Adipocyte (in vitro differentiated cells): ENCODE measurements around the gene MLLT1.

Experiments used
- DNase-seq: peaks from one replicate; pipeline ENCODE4 v3.0.0-alpha.2; 2015; ENCODE audit warnings: low read depth
- H3K27me3 ChIP-seq: replicated peaks from 2 replicates; pipeline ENCODE4 v1.7.0; 2013; ENCODE audit warnings: mild to moderate bottlenecking, low read length, moderate library complexity; ENCODE audit not compliant: control insufficient read depth, insufficient read depth
- H3K36me3 ChIP-seq: 2 replicates; pipeline ENCODE4 v1.7.0; 2013; ENCODE audit warnings: low read length, mild to moderate bottlenecking, moderate library complexity; ENCODE audit not compliant: control insufficient read depth, insufficient read depth, severe bottlenecking
- H3K4me1 ChIP-seq: 2 replicates; pipeline ENCODE4 v1.7.0; 2013; ENCODE audit warnings: mild to moderate bottlenecking, low read length, moderate library complexity; ENCODE audit not compliant: control insufficient read depth, insufficient read depth
- H3K4me3 ChIP-seq: 2 replicates; pipeline ENCODE4 v1.7.0; 2013; ENCODE audit warnings: mild to moderate bottlenecking, low read length, moderate library complexity
- H3K9ac ChIP-seq: 2 replicates; pipeline ENCODE4 v1.7.0; 2013; ENCODE audit warnings: mild to moderate bottlenecking, low read length, moderate library complexity
- H3K9me3 ChIP-seq: 2 replicates; pipeline ENCODE4 v1.7.0; 2013; ENCODE audit warnings: mild to moderate bottlenecking, low read length, moderate library complexity; ENCODE audit not compliant: control insufficient read depth

MLLT1 gene

DNA sequence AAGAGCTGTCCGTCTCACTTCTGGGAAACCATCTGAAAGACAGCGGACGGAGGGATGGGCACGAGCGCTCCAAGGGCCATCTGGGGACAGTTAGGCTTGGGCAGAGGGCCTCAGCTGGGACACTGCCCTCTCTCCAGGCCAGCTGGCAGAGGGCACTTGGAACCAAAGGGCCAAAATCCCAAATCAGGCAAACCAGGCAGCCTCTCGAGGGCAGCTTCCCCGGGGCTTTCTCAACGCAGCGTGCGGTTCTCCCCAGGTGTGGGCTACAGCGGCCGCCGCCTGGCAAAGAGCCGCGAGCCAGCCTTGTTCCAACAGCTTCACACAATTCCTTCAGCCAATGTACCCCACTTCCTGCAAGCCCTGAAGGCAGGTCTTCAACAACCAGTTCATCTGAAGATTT, 5.0 kb downstream of the MLLT1 start:
- Histone ChIP-seq H3K36me3 (peaks cover 9% of the 10 kb centered on the region), H3K4me3 (peak overlapping the region; percentile 51), H3K9ac (peak overlapping the region; percentile 74), H3K27me3 (no peaks in the 10 kb centered on the region), H3K9me3 (no peaks in the 10 kb centered on the region), H3K4me1 (peaks cover 88% of the 10 kb centered on the region)
- DNase-seq, result no peak

DNA sequence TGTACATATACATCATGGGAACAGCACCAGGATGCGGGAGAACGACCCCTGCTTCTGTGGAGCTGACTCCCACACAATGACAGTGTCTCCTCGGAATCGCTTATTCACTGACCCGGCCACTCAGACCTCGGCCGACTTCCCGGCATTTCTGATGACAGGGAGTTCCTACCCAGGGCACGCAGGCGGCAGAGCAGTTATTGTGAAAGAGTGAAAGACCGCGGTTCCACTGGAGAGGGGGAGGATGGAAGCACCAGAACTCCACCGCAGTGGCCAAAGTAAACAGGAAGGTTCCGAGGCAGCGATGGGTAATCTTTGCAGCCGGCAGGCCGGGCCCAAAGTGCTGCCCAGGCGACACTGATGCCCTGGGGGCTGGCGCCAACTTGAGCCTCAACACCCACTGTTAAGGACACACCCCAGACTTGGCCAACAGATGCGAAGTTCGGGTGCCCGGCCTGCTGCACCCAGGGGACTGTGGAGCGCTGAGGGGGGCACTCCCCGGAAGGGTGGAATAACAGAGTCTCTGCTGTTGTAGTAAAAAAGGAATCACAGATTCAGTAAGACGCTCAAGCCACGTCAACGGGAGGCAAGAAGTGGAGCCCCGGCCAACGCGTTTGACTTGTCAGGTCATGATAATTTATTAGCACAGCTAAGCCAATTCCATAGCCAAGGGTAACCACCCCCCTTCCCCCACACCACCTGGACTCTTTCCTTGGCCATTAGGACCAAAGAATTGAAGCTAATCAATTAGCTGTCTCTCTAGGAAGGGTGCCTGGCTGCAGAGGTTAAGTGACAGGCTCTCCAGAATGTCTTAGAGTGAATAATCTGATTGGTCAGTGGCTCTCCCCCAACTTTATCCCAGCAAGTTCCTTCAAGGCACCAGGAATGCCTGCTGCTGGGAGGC, 5.8 kb downstream of the MLLT1 start:
- peak; percentile 98 for DNase-seq
- peak overlapping the region; percentile 51 for H3K4me3 ChIP-seq

DNA sequence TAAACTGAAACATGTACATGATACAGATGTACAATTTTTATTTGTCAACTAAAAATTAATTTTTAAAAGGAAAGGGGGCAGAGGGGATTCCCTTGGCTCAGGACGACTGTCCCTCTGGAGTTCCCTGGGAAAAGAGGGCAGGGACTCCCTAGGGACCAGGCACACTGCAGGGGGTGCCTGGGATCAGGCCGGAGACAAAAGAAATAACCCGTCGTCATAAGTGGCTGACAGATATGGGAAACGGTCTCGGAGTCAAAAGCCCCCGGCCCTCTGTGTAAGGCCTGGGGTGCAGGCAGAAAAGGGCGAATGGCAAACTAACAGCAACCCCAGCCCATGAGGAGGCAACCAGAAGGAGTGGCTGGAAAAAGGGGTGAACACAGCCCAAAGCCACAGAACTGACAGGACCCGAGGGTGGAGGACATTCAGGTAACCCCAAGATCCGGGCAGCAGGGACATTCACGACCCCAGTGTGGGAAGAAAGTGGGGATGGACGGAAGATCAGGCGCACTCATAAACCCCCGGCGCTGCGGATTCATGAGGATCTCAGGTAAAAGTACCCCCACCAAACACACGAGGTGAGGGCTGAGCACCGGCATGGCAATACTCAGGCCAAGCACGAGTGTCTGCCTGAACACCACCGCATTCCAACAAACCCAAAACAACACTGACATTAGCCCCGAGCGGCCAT, 6.7 kb downstream of the MLLT1 start:
- H3K4me1 ChIP-seq, result peaks cover 84% of the 10 kb centered on the region
- peaks cover 25% of the 10 kb centered on the region for H3K36me3 ChIP-seq
- no peaks in the 10 kb centered on the region for H3K27me3 ChIP-seq
- DNase-seq, result no peak
- no peaks in the 10 kb centered on the region for H3K9me3 ChIP-seq
- peak overlapping the region; percentile 74 for H3K9ac ChIP-seq
- H3K4me3 ChIP-seq, result peak overlapping the region; percentile 46

More for the DNA sequence above, 5.8 kb downstream of the MLLT1 start:
- H3K36me3 ChIP-seq, result peaks cover 17% of the 10 kb centered on the region
- peaks cover 93% of the 10 kb centered on the region for H3K4me1 ChIP-seq
- H3K9me3 ChIP-seq, result no peaks in the 10 kb centered on the region
- peak overlapping the region; percentile 74 for H3K9ac ChIP-seq
- no peaks in the 10 kb centered on the region for H3K27me3 ChIP-seq

DNA sequence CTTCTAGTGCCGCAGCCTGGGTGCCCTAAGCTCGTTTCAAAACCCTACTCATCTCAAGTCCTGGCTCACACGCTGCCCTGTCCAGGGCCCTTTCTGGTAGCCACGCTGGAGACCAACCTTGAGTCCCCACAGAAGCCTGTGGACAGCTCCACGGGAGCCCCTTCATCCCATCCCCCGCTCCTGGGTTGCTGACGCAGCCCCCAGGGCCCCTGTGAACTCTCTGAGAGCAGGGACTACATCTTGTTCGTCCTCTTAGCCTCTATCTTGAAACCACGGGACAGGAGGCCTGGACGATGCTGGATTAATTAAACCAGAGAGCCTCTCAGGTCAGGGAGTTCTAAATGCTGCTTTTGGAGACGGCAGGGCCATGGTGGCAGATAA, 7.4 kb downstream of the MLLT1 start:
- no peaks in the 10 kb centered on the region for H3K9me3 ChIP-seq
- no peak for DNase-seq
- no peaks in the 10 kb centered on the region for H3K27me3 ChIP-seq
- H3K4me1 ChIP-seq, result peaks cover 78% of the 10 kb centered on the region
- H3K4me3 ChIP-seq, result peak overlapping the region; percentile 71
- peaks cover 32% of the 10 kb centered on the region for H3K36me3 ChIP-seq
- peak overlapping the region; percentile 74 for H3K9ac ChIP-seq

DNA sequence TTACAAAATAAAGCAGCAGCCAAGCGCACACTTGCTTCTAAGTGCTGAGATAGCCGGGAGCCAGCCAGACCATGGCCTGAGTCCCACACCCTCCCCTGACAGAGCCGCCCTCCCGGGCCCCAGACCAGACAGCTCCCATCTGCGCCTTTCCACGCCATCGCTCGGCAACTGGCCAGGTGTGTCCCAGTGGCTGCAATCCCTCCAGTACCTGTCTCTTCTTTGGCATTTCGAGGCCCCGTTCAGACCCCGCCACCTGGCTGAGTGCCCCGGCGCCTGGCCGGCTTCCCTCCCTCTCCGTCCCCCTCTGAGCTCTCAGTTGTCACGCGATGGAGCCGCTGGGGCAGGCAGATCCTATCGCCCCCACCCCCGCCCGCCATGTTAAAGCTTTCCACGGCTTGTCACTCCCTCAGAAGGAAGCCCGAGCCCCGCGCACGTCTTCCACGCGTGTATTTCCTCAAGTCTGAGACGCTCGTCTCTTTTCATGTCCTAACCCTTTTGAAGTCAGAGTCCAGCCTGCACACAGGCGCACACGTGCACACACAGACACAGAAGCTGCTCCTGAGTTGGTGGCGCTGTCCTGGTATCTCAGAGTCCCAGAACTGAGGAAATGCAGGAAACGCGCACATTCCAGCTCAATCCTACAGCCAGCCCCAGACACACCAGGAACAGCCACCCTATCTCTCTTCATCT, 7.9 kb downstream of the MLLT1 start:
- H3K9me3 ChIP-seq, result no peaks in the 10 kb centered on the region
- peak overlapping the region; percentile 71 for H3K4me3 ChIP-seq
- H3K9ac ChIP-seq, result peak overlapping the region; percentile 74
- peaks cover 72% of the 10 kb centered on the region for H3K4me1 ChIP-seq
- peaks cover 36% of the 10 kb centered on the region for H3K36me3 ChIP-seq
- H3K27me3 ChIP-seq, result no peaks in the 10 kb centered on the region
- DNase-seq, result peak; percentile 90

DNA sequence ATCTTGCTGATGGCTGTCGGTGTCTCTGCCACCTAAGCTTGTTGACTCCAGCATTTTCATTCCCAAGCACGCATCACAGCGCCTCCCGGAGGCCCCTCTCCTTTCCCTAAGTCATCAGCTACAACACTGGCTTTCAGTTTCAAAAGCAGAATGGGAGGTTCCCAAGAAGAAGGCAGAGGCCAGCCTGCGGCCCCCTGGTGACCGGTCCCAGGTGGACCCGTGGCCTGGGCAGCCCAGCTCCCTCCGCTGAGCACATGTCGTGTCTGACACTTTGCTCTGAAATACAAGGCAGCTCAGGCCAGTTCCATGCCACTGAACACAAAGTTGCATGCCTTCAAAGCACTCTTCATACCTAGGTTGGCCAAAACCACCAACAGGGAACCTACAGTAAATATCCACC, 8.5 kb downstream of the MLLT1 start:
- H3K4me3 ChIP-seq, result peak overlapping the region; percentile 71
- no peaks in the 10 kb centered on the region for H3K9me3 ChIP-seq
- H3K27me3 ChIP-seq, result no peaks in the 10 kb centered on the region
- no peak for DNase-seq
- peaks cover 66% of the 10 kb centered on the region for H3K4me1 ChIP-seq
- H3K9ac ChIP-seq, result peak overlapping the region; percentile 74
- H3K36me3 ChIP-seq, result peaks cover 39% of the 10 kb centered on the region

DNA sequence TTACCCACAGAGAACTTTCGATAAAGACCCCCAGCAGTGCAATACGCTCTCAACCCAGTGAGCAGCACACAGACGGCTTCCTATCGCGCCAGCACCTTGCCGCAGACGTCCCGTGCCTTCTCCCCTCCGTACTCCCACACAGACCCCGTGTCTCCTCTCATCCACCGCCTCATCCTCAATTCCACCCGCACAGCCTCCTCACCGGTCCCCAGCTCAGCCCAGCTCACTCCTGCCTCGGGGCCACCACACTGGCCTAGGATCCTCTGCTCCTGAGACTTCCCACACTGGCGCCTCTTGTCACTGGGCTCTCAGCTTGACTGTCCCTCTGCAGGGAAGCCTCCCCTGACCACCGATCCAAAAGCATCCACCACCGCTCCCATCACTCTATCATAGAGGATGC, 9.0 kb downstream of the MLLT1 start:
- no peaks in the 10 kb centered on the region for H3K27me3 ChIP-seq

DNA sequence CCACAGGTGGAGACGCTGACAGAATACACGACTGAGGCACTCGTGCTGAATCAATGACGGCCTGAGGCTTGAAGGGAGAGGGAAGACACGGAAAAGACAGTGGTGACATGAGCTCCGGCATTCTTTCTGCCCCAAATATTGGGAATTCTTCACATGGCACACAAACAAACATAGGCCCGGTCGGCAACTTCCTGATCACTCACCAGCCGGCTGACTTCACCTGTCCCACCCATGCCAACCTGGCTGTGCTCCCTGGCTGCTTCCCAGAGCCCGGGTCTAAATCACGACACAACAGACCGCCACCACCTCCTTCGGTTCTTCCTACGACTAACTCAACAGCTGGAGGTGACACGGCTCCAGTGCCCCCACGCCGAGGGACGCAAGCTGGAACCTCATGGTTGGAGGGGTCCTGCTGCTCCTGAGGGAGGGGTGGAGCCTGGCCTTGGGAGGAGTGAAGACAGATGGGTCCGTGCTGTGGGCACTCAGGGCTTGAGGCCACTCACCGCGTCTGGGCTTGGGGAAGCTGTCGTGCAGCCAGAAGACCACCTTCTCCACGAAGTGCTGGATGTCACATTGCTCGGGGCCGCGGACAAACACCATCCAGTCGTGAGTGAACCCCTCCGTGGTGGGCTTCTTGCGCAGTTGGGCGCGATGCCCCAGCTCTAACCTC, 9.6 kb downstream of the MLLT1 start:
- Histone ChIP-seq H3K27me3 (no peaks in the 10 kb centered on the region), H3K4me3 (no peak overlapping the region), H3K4me1 (peaks cover 58% of the 10 kb centered on the region), H3K9ac (peak overlapping the region; percentile 74), H3K36me3 (peaks cover 39% of the 10 kb centered on the region), H3K9me3 (no peaks in the 10 kb centered on the region)
- DNase-seq, result no peak

More for the DNA sequence above, 9.0 kb downstream of the MLLT1 start:
- no peak for DNase-seq
- Histone ChIP-seq H3K9ac (peak overlapping the region; percentile 74), H3K4me3 (peak overlapping the region; percentile 71), H3K9me3 (no peaks in the 10 kb centered on the region), H3K4me1 (peaks cover 62% of the 10 kb centered on the region), H3K36me3 (peaks cover 39% of the 10 kb centered on the region)

DNA sequence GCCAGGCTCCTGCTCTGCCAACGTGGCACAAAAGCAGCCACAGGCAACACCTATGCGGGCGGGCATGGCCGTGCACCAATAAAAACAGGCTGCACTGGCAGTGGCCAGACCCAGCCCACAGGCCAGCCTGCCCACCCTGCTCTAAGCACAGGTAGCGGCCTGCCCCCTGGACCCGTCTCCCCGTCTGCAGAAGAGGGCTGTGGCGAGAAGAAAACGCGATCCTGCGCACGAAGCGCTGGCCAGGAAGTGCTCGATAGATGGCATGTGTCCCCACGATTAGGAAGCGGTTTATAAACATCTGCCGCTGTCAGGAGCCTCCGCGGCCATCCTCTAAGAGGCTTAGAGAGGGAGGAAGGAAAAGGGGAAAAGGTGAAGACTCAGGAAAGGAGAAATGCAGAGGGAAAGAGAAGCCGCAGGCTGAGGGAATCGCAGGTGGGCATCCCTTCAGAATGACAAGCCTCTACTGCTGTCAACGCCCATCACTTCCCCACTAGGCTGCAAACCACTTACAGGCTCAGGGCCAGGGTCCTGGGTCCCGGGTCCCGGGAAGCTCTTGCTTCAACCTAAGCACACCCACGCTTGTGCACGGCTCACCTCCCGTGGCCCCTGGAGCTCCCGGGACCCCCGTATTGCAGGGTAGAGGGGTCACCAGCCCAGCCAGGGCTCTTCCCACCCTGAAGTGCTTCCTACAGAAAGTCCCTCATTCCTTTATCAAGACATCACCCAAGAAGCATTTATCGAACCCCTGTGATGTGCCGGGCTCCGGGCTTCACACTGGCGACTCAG, 10.5 kb downstream of the MLLT1 start:
- Histone ChIP-seq H3K4me1 (peaks cover 48% of the 10 kb centered on the region), H3K4me3 (no peak overlapping the region), H3K36me3 (peaks cover 41% of the 10 kb centered on the region), H3K27me3 (no peaks in the 10 kb centered on the region), H3K9ac (peak overlapping the region; percentile 74), H3K9me3 (no peaks in the 10 kb centered on the region)
- no peak for DNase-seq

DNA sequence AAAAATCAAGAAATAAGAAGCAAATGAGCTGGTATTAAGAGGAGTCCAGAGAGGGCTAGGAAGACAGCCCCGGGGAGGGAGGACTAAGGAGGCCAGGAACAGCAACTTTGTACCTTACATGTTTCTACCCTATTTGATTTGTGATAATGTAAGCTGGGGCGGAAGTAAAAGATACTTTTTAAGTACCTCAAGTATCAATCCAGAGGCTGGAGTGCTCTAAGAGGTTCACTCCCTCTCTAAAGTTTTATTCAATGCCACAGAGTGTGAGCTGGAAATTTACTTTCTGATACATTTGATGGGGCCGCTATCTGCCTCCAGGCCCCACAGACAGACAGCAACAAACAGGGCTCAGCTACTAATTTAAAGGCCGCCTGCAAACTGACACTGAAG, 11.4 kb downstream of the MLLT1 start:
- DNase-seq, result no peak
- H3K9me3 ChIP-seq, result no peaks in the 10 kb centered on the region
- peaks cover 40% of the 10 kb centered on the region for H3K4me1 ChIP-seq
- H3K9ac ChIP-seq, result peak overlapping the region; percentile 13
- no peak overlapping the region for H3K4me3 ChIP-seq
- H3K27me3 ChIP-seq, result no peaks in the 10 kb centered on the region
- H3K36me3 ChIP-seq, result peaks cover 43% of the 10 kb centered on the region
